H9 (cell line): ENCODE measurements around the gene ZBTB16. TPM values are rescaled to one million over a fixed set of nuclear protein-coding genes. Genes with fewer than 3 reads are reported as not detected.

Experiments
- DNase-seq: peaks from one replicate; pipeline ENCODE4 v3.0.0-alpha.2; 2017
- H2AFZ ChIP-seq: one replicate; pipeline ENCODE4 v1.6.1; 2013; ENCODE audit warnings: mild to moderate bottlenecking, low read length, control low read depth, moderate library complexity
- H2AK5ac ChIP-seq: 2 replicates; pipeline ENCODE4 v1.6.1; 2013; ENCODE audit warnings: low read length, control low read depth, mixed read lengths; ENCODE audit not compliant: insufficient read length
- H2BK120ac ChIP-seq: one replicate; pipeline ENCODE4 v1.6.1; 2013; ENCODE audit warnings: low read depth, mild to moderate bottlenecking, low read length, control low read depth, inconsistent platforms; ENCODE audit not compliant: poor library complexity, severe bottlenecking
- H2BK12ac ChIP-seq: 2 replicates; pipeline ENCODE4 v1.6.1; 2013; ENCODE audit warnings: low read length, control low read depth, mixed read lengths, low read depth; ENCODE audit not compliant: insufficient read length
- H2BK15ac ChIP-seq: 2 replicates; pipeline ENCODE4 v1.6.1; 2013; ENCODE audit warnings: low read depth, low read length, control low read depth
- H2BK20ac ChIP-seq: one replicate; pipeline ENCODE4 v1.6.1; 2013; ENCODE audit warnings: low read depth, mild to moderate bottlenecking, low read length, control low read depth, inconsistent platforms; ENCODE audit not compliant: poor library complexity, severe bottlenecking
- H2BK5ac ChIP-seq: 2 replicates; pipeline ENCODE4 v1.6.1; 2013; ENCODE audit warnings: low read length, control low read depth, mixed read lengths; ENCODE audit not compliant: insufficient read length
- H3K14ac ChIP-seq: 2 replicates; pipeline ENCODE4 v1.6.1; 2013; ENCODE audit warnings: low read length, control low read depth; ENCODE audit not compliant: insufficient read depth
- H3K18ac ChIP-seq: 2 replicates; pipeline ENCODE4 v1.6.1; 2013; ENCODE audit warnings: low read depth, mild to moderate bottlenecking, mixed read lengths, low read length, control low read depth; ENCODE audit not compliant: insufficient read length
- H3K23ac ChIP-seq: 2 replicates; pipeline ENCODE4 v1.6.1; 2013; ENCODE audit warnings: low read length, control low read depth, mixed read lengths, low read depth; ENCODE audit not compliant: insufficient read length
- H3K23me2 ChIP-seq: 2 replicates; pipeline ENCODE4 v1.6.1; 2013; ENCODE audit warnings: low read depth, mild to moderate bottlenecking, mixed read lengths, low read length, control low read depth; ENCODE audit not compliant: insufficient read length, poor library complexity, severe bottlenecking
- H3K27ac ChIP-seq: 2 replicates; pipeline ENCODE4 v1.5.1; 2013; ENCODE audit warnings: low read length, control low read depth, mixed read lengths, low read depth; ENCODE audit not compliant: insufficient read length
- H3K27me3 ChIP-seq: 2 replicates; pipeline ENCODE4 v1.6.1; 2013; ENCODE audit warnings: low read length, control low read depth, inconsistent platforms; ENCODE audit not compliant: insufficient read depth
- H3K4ac ChIP-seq: 2 replicates; pipeline ENCODE4 v1.6.1; 2013; ENCODE audit warnings: low read depth, mild to moderate bottlenecking, control low read depth, inconsistent platforms, low read length, moderate library complexity
- H3K4me1 ChIP-seq: 2 replicates; pipeline ENCODE4 v1.6.1; 2013; ENCODE audit warnings: low read length, control low read depth, inconsistent platforms; ENCODE audit not compliant: insufficient read depth
- H3K4me2 ChIP-seq: 2 replicates; pipeline ENCODE4 v1.6.1; 2013; ENCODE audit warnings: low read length, control low read depth, mixed read lengths; ENCODE audit not compliant: insufficient read length, insufficient read depth
- H3K56ac ChIP-seq: 2 replicates; pipeline ENCODE4 v1.6.1; 2013; ENCODE audit warnings: low read depth, mild to moderate bottlenecking, mixed read lengths, low read length, control low read depth; ENCODE audit not compliant: insufficient read length
- H3K79me1 ChIP-seq: 2 replicates; pipeline ENCODE4 v1.6.1; 2013; ENCODE audit warnings: low read depth, mild to moderate bottlenecking, moderate library complexity, low read length, control low read depth, inconsistent platforms; ENCODE audit not compliant: insufficient read depth, poor library complexity, severe bottlenecking
- H3K79me2 ChIP-seq: 2 replicates; pipeline ENCODE4 v1.6.1; 2013; ENCODE audit warnings: low read length, control low read depth, inconsistent platforms; ENCODE audit not compliant: insufficient read depth
- H3K9ac ChIP-seq: 2 replicates; pipeline ENCODE4 v1.6.1; 2013; ENCODE audit warnings: low read length, control low read depth, mixed read lengths; ENCODE audit not compliant: insufficient read length; ENCODE audit errors: extremely low read depth
- H3K9me3 ChIP-seq: one replicate; pipeline ENCODE4 v1.6.1; 2013; ENCODE audit warnings: low read depth, low read length, inconsistent platforms; ENCODE audit not compliant: control insufficient read depth
- H3T11ph ChIP-seq: one replicate; pipeline ENCODE4 v1.6.1; 2013; ENCODE audit warnings: mild to moderate bottlenecking, low read length, control low read depth, inconsistent platforms
- H4K20me1 ChIP-seq: one replicate; pipeline ENCODE4 v1.6.1; 2013; ENCODE audit not compliant: control insufficient read depth, insufficient read length, insufficient read depth
- H4K5ac ChIP-seq: 2 replicates; pipeline ENCODE4 v1.6.1; 2013; ENCODE audit warnings: low read depth, mild to moderate bottlenecking, mixed read lengths, low read length, control low read depth; ENCODE audit not compliant: insufficient read length
- H4K8ac ChIP-seq: replicated peaks from 2 replicates; pipeline ENCODE4 v1.6.1; 2013; ENCODE audit warnings: low read length, control low read depth, mixed read lengths, low read depth; ENCODE audit not compliant: insufficient read length
- H4K91ac ChIP-seq: 2 replicates; pipeline ENCODE4 v1.6.1; 2013; ENCODE audit warnings: low read depth, mild to moderate bottlenecking, moderate library complexity, mixed read lengths, low read length, control low read depth; ENCODE audit not compliant: insufficient read length
- H3K27ac Mint-ChIP-seq, 3 experiments: 2 replicates in 2 of 3; 3 replicates in 1 of 3; pipeline ENCODE4 v1.8.0; 2020 to 2021; ENCODE audit warnings: mixed read lengths in 3 of 3, mild to moderate bottlenecking in 1 of 3, moderate library complexity in 1 of 3
- H3K27me3 Mint-ChIP-seq: 2 replicates; pipeline ENCODE4 v1.8.0; 2021; ENCODE audit warnings: low read depth, mild to moderate bottlenecking, moderate library complexity, mixed read lengths
- H3K36me3 Mint-ChIP-seq, 3 experiments: 2 replicates in 2 of 3; 3 replicates in 1 of 3; pipeline ENCODE4 v1.8.0; 2020 to 2021; ENCODE audit warnings: low read depth in 3 of 3, mixed read lengths in 3 of 3; ENCODE audit not compliant: insufficient read depth in 1 of 3
- H3K4me1 Mint-ChIP-seq, 2 experiments: 2 replicates each; pipeline ENCODE4 v1.8.0; 2020; ENCODE audit warnings: mixed read lengths in 2 of 2
- H3K4me3 Mint-ChIP-seq, 2 experiments: 2 replicates in 1 of 2; 3 replicates in 1 of 2; pipeline ENCODE4 v1.8.0; 2020 to 2021; ENCODE audit warnings: mild to moderate bottlenecking in 2 of 2, mixed read lengths in 2 of 2, moderate library complexity in 1 of 2
- H3K9me3 Mint-ChIP-seq, 2 experiments: 2 replicates in 1 of 2; 3 replicates in 1 of 2; pipeline ENCODE4 v1.8.0; 2020; ENCODE audit warnings: mild to moderate bottlenecking in 2 of 2, mixed read lengths in 2 of 2, moderate library complexity in 1 of 2
- CTCF ChIP-seq: fragments of 200-600 bp; sonication (generic); conservative IDR thresholded peaks from 3 replicates; pipeline ENCODE4 v1.8.0; 2021; ENCODE audit warnings: antibody characterized with exemption, mild to moderate bottlenecking
- WGBS: extraction: QIAGEN DNeasy Blood & Tissue Kit; methylation state at CpG from one replicate; pipeline ENCODE4 v1.1.7; 2013; ENCODE audit warnings: missing lambda C conversion rate, low lambda C conversion rate, mixed read lengths; ENCODE audit not compliant: insufficient read length; ENCODE audit errors: extremely low coverage; 5-methylcytosine and 5-hydroxymethylcytosine counted together
- total RNA-seq: library from RNA; stranded (reverse); gene quantifications from 2 replicates; pipeline ENCODE4 v1.2.1, GENCODE V29; 2021

The ZBTB16 gene
- total RNA-seq, 1 experiment from 2014 or later: not detected

- Mint-ChIP-seq H3K27me3 (peaks cover 95% of the 10 kb centered on the region), H3K36me3 (no peaks in the 10 kb centered on the region; a peak in 1 of 7 replicates), H3K9me3 (no peaks in the 10 kb centered on the region; a peak in 2 of 5 replicates), H3K4me1 (peaks cover 32 to 43% of the 10 kb centered on the region in 2 experiments), H3K27ac (no peak overlapping the region), H3K4me3 (no peak overlapping the region)
- no peak overlapping the region for H3K14ac ChIP-seq
- H4K5ac ChIP-seq: no peak overlapping the region
- H4K91ac ChIP-seq: no peak overlapping the region
- H2AFZ ChIP-seq: no peak overlapping the region
- no peak overlapping the region for H3K56ac ChIP-seq
- H3K4me2 ChIP-seq: no peak overlapping the region
- H3K9me3 ChIP-seq: no peaks in the 10 kb centered on the region
- H3K4ac ChIP-seq: no peak overlapping the region
- H2BK15ac ChIP-seq: no peak overlapping the region
- no peak overlapping the region for H3T11ph ChIP-seq
- no CpG with 5 or more reads among the region's 11 CpGs for WGBS
- no peaks in the 10 kb centered on the region for H4K20me1 ChIP-seq
- no peak overlapping the region for H3K9ac ChIP-seq
- no peak overlapping the region for H3K27ac ChIP-seq
- no peak overlapping the region for H2BK120ac ChIP-seq
- no peak overlapping the region for H2BK5ac ChIP-seq
- no peak overlapping the region for H2BK20ac ChIP-seq
- peaks cover 7% of the 10 kb centered on the region; the same call in 1 of the 2 replicates for H3K27me3 ChIP-seq
- TF ChIP-seq CTCF: no peak
- no peak overlapping the region for H3K23ac ChIP-seq
- no peak overlapping the region for H2BK12ac ChIP-seq
- DNase-seq: no peak
- no peak overlapping the region for H2AK5ac ChIP-seq
- H3K79me2 ChIP-seq: no peaks in the 10 kb centered on the region
- H4K8ac ChIP-seq: no peak overlapping the region
- H3K79me1 ChIP-seq: no peaks in the 10 kb centered on the region
- H3K23me2 ChIP-seq: no peaks in the 10 kb centered on the region
- H3K4me1 ChIP-seq: peaks cover 8% of the 10 kb centered on the region; the same call in 1 of the 2 replicates
- no peak overlapping the region for H3K18ac ChIP-seq
Measured at GRCh38 chr11:114073828-114074381, 14.4 kb downstream of the ZBTB16 start.
